ENCODE data around the gene STRN4. TPM values are rescaled to one million over a fixed set of nuclear protein-coding genes. Genes with fewer than 3 reads are reported as not detected.

The STRN4 gene
- total RNA-seq, 1 experiment from 2014 or later: 134 TPM

DNA sequence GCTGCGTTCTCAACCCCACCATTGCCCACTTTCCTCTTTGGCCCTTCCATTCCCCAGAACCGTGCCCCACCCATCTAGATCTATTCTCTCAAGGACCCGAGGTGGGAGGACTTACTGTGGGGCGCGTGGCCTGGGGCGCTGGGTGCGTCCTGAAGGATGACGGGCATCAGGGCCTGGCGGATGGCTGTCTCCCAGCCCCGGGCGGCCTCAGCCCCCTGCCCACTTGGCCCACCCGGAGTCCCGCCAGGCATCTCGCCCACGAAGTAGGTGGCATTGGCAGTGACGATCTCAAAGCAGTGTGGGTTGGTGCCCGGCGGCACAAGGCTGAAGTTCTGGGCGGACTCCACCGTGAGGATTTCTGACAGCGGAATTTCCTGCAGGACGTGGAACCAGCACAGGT is 52.5 kb downstream of the STRN4 start:
- Histone ChIP-seq H3K36me3 (ENCODE audit: insufficient read depth, low read length, poor library complexity, severe bottlenecking) (peaks cover 60% of the 10 kb centered on the region), H3K4me1 (ENCODE audit: insufficient read depth, low read length, poor library complexity, severe bottlenecking) (no peaks in the 10 kb centered on the region), H3K27me3 (replicated peaks; ENCODE audit: insufficient read depth, low read depth, low read length, poor library complexity) (no peaks in the 10 kb centered on the region), H3K27ac (ENCODE audit: low read depth, low read length, poor library complexity, severe bottlenecking) (no peak overlapping the region), H3K9me3 (ENCODE audit: low read depth, low read length, poor library complexity, severe bottlenecking) (no peaks in the 10 kb centered on the region), H3K4me3 (ENCODE audit: low read depth, low read length, poor library complexity, severe bottlenecking) (no peak overlapping the region)
- no peak for TF ChIP-seq CTCF (conservative IDR thresholded peaks at IDR 0.05; ENCODE audit: low read depth, low read length)
- no TSS peak for BruUV-seq (replicated peaks)
- ChIA-PET CTCF (no interaction called here), POLR2A (ENCODE audit: low non-redundant PET) (no interaction called here)
- intact Hi-C loops (cut with micrococcal nuclease; ENCODE audit: unreplicated experiment): no loop called here
- DNase-seq (ENCODE audit: low spot score): no peak

GRCh38 chr19:46692918-46693722 is 53.1 kb downstream of the STRN4 start:
- TF ChIP-seq EZH2 (IDR thresholded peaks at IDR 0.05; ENCODE audit: borderline replicate concordance, low read depth, low read length, poor library complexity, severe bottlenecking): no peak
- no peak for TF ChIP-seq CTCF (conservative IDR thresholded peaks at IDR 0.05; ENCODE audit: low read depth, low read length)
- intact Hi-C loops (cut with micrococcal nuclease; ENCODE audit: unreplicated experiment): no loop called here
- ChIA-PET POLR2A (ENCODE audit: low non-redundant PET) (no interaction called here), CTCF (no interaction called here)
- H3K27me3 ChIP-seq (replicated peaks; ENCODE audit: insufficient read depth, low read depth, low read length, poor library complexity): no peaks in the 10 kb centered on the region
- H3K4me3 ChIP-seq (ENCODE audit: low read depth, low read length, poor library complexity, severe bottlenecking): no peak overlapping the region
- DNase-seq (ENCODE audit: low spot score): no peak
- no peaks in the 10 kb centered on the region for H3K9me3 ChIP-seq (ENCODE audit: low read depth, low read length, poor library complexity, severe bottlenecking)
- no peak overlapping the region for H3K27ac ChIP-seq (ENCODE audit: low read depth, low read length, poor library complexity, severe bottlenecking)
- H3K4me1 ChIP-seq (ENCODE audit: insufficient read depth, low read length, poor library complexity, severe bottlenecking): no peaks in the 10 kb centered on the region
- peaks cover 62% of the 10 kb centered on the region for H3K36me3 ChIP-seq (ENCODE audit: insufficient read depth, low read length, poor library complexity, severe bottlenecking)
- BruUV-seq (replicated peaks): no TSS peak

DNA sequence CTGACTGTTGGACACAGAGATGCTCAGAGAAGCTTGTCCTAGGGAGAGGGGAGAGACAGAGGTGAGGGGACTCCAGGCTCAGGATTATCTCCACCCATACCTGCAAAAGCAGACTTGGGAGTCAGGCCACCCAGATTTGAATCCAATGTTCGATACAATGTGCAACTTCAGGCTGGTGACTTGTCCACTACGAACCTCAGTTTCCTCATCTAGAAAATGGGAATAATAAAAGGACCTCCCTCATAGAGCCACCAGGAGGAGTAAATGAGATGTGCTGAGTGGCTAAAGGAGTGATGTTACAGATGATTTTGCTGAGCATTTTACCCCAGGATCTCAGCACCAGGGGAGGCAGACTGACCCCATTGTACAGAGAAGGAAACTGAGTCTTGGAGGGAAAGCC is 54.3 kb downstream of the STRN4 start:
- ChIA-PET CTCF (no interaction called here), POLR2A (ENCODE audit: low non-redundant PET) (no interaction called here)

More for the DNA sequence above, 54.3 kb downstream of the STRN4 start:
- Histone ChIP-seq H3K27me3 (replicated peaks; ENCODE audit: insufficient read depth, low read depth, low read length, poor library complexity) (no peaks in the 10 kb centered on the region), H3K4me3 (ENCODE audit: low read depth, low read length, poor library complexity, severe bottlenecking) (no peak overlapping the region), H3K4me1 (ENCODE audit: insufficient read depth, low read length, poor library complexity, severe bottlenecking) (no peaks in the 10 kb centered on the region), H3K27ac (ENCODE audit: low read depth, low read length, poor library complexity, severe bottlenecking) (no peak overlapping the region), H3K9me3 (ENCODE audit: low read depth, low read length, poor library complexity, severe bottlenecking) (no peaks in the 10 kb centered on the region), H3K36me3 (ENCODE audit: insufficient read depth, low read length, poor library complexity, severe bottlenecking) (peaks cover 71% of the 10 kb centered on the region)
- intact Hi-C loops (cut with micrococcal nuclease; ENCODE audit: unreplicated experiment): no loop called here
- no peak for DNase-seq (ENCODE audit: low spot score)
- BruUV-seq (replicated peaks): no TSS peak
- no peak for TF ChIP-seq EZH2 (IDR thresholded peaks at IDR 0.05; ENCODE audit: borderline replicate concordance, low read depth, low read length, poor library complexity, severe bottlenecking)
- TF ChIP-seq CTCF (conservative IDR thresholded peaks at IDR 0.05; ENCODE audit: low read depth, low read length): no peak

Data from A673 (cell line).